Cardiac muscle cell (in vitro differentiated cells and primary cell): ENCODE data around the gene CTSF. TPM values are rescaled to one million over a fixed set of nuclear protein-coding genes. Genes with fewer than 3 reads are reported as not detected.
"Not testable (repeated sequence)": the region's sequence is repeated elsewhere in the genome, so short reads cannot be mapped to it uniquely, and the experiment has no call there.

Experiments used
- DNase-seq, 2 donors: peaks; one replicate each; pipeline versions ENCODE4 v3.0.0 to v3.0.0-alpha.2; 2010 to 2017; ENCODE audit warnings: low read depth in 1 of 2, low spot score in 1 of 2
- H3K27ac ChIP-seq: fragments of 200-600 bp; sonication (generic); 2 replicates; pipeline ENCODE4 v1.5.1; 2016
- H3K27me3 ChIP-seq: fragments of 200-600 bp; sonication (generic); 2 replicates; pipeline ENCODE4 v1.6.0; 2016; ENCODE audit warnings: control low read depth
- H3K36me3 ChIP-seq: fragments of 200-600 bp; sonication (generic); 2 replicates; pipeline ENCODE4 v1.5.1; 2016; ENCODE audit warnings: control low read depth
- H3K4me1 ChIP-seq: fragments of 200-600 bp; sonication (generic); 2 replicates; pipeline ENCODE4 v1.8.1; 2017; ENCODE audit warnings: low read depth, mild to moderate bottlenecking, mixed run types
- H3K4me3 ChIP-seq: fragments of 200-600 bp; sonication (generic); 2 replicates; pipeline ENCODE4 v1.5.1; 2016; ENCODE audit warnings: mild to moderate bottlenecking
- H3K9me3 ChIP-seq: fragments of 200-600 bp; sonication (generic); 2 replicates; pipeline ENCODE4 v1.5.1; 2017; ENCODE audit warnings: low read depth, mild to moderate bottlenecking, control low read depth
- polyA plus RNA-seq: library from polyadenylated mRNA; unstranded; fragments of >200 nt; fragmentation: Nextera tagmentation; extraction: Ambion mirVana; gene quantifications from 2 replicates; pipeline ENCODE4 v1.2.1, GENCODE V29; 2016
- total RNA-seq: library from RNA; depleted of rRNA; stranded (reverse); fragments of >200 nt; gene quantifications from 2 replicates; pipeline ENCODE4 v1.2.3, GENCODE V29; 2016
- TF ChIP-seq, protein P1 (sequence below): IDR thresholded peaks from 2 replicates; pipeline ENCODE4 v1.5.1; 2012; ENCODE audit warnings: low read depth, mild to moderate bottlenecking, low read length

Gene CTSF
- total and polyA plus RNA-seq, 2 experiments from 2014 or later, result 15.2 to 51.0 TPM

DNA sequence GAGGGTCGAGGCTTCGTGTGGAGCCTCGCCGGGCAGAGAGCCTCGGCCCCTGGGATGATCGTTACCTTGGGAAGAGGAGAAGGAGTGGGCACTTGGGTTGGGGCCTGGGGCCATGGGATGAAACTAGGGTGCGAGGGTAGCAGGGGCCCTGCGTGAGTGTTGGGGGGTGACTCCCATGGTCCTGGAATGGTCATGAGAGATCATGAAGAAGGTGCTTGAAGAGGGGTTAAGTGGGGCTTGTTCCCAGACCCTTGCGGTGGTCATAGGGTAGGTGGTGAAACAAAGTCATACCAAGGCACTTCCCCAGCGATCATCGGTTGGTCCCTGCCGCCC, 24.9 kb upstream of the CTSF start:
- H3K4me1 ChIP-seq, result peaks cover 7% of the 10 kb centered on the region
- H3K4me3 ChIP-seq, result peak overlapping the region; percentile 57
- no peaks in the 10 kb centered on the region for H3K27me3 ChIP-seq
- peak overlapping the region; percentile 72 for H3K27ac ChIP-seq
- peak in 1 of 2 donors; percentile 2 for DNase-seq
- no peaks in the 10 kb centered on the region for H3K36me3 ChIP-seq
- TF ChIP-seq, protein P1, sequence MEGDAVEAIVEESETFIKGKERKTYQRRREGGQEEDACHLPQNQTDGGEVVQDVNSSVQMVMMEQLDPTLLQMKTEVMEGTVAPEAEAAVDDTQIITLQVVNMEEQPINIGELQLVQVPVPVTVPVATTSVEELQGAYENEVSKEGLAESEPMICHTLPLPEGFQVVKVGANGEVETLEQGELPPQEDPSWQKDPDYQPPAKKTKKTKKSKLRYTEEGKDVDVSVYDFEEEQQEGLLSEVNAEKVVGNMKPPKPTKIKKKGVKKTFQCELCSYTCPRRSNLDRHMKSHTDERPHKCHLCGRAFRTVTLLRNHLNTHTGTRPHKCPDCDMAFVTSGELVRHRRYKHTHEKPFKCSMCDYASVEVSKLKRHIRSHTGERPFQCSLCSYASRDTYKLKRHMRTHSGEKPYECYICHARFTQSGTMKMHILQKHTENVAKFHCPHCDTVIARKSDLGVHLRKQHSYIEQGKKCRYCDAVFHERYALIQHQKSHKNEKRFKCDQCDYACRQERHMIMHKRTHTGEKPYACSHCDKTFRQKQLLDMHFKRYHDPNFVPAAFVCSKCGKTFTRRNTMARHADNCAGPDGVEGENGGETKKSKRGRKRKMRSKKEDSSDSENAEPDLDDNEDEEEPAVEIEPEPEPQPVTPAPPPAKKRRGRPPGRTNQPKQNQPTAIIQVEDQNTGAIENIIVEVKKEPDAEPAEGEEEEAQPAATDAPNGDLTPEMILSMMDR, result no peak
- H3K9me3 ChIP-seq, result no peaks in the 10 kb centered on the region

DNA sequence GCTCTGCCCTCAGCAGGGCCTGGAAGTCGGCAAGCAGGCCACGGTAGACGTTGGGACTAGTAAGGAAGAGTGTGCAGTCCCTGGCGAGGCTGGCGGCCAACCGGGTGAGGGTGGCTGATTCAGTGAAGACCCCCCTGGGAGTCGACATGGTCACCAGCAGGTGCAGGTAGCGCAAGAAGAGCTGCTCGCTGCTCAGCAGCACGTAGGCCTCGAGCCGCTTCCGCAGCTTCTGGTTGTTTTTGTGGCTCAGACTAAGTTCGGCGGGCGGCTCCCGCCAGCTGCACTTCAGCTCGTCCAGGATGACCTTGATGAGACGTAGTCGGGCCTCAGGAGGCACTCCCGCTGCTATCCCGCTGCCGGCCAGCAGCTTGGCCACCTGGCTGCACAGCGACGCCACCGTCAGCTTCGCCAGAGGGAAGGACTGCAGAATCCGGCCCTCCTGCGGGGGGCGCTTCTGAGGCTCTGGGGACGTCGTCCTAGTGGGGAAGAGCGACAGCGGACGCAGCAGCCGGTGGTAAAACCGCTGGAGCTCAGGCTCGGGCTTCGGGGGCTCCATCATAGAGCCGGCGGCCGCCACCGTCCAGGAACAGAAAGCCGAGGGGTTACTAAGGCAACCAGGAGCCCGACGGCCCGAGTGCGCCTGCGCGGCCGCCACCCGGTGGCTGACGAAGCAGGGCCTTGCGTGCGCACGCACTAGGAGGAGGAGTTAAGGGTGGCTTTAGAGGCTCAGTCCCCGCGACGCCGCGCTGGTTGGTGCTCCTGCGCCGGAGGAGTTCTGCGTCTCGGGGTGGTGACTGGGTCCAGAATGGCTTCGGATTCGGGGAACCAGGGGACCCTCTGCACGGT, 24.3 kb upstream of the CTSF start, which contains the start of the genes CCDC87 and CCS:
TSS of gene CCDC87 (minus strand) at position 607 of the 846 bp plus-strand sequence. CDS start at position 559, 48 bp downstream.
TSS of gene CCS (plus strand) at position 729 of the 846 bp plus-strand sequence. CDS start at position 806, 77 bp downstream.
- TF ChIP-seq, protein P1, result peak; percentile 65
- H3K27ac ChIP-seq, result peak within 1 kb of the TSS; percentile 72
- DNase-seq, result peak; percentile 97

GRCh38 chr11:66591175-66591574, 22.8 kb upstream of the CTSF start:
- TF ChIP-seq, protein P1, result no peak
- Histone ChIP-seq H3K27ac (no peak overlapping the region), H3K36me3 (no peaks in the 10 kb centered on the region), H3K27me3 (no peaks in the 10 kb centered on the region), H3K4me3 (no peak overlapping the region), H3K9me3 (no peaks in the 10 kb centered on the region), H3K4me1 (peaks cover 7% of the 10 kb centered on the region)
- DNase-seq, result no peak

More for the DNA sequence above, 24.3 kb upstream of the CTSF start, which contains the start of the genes CCDC87 and CCS:
- Histone ChIP-seq H3K36me3 (no peaks in the 10 kb centered on the region), H3K4me1 (peaks cover 7% of the 10 kb centered on the region), H3K27me3 (no peaks in the 10 kb centered on the region), H3K9me3 (no peaks in the 10 kb centered on the region), H3K4me3 (peak within 1 kb of the TSS; percentile 57)

DNA sequence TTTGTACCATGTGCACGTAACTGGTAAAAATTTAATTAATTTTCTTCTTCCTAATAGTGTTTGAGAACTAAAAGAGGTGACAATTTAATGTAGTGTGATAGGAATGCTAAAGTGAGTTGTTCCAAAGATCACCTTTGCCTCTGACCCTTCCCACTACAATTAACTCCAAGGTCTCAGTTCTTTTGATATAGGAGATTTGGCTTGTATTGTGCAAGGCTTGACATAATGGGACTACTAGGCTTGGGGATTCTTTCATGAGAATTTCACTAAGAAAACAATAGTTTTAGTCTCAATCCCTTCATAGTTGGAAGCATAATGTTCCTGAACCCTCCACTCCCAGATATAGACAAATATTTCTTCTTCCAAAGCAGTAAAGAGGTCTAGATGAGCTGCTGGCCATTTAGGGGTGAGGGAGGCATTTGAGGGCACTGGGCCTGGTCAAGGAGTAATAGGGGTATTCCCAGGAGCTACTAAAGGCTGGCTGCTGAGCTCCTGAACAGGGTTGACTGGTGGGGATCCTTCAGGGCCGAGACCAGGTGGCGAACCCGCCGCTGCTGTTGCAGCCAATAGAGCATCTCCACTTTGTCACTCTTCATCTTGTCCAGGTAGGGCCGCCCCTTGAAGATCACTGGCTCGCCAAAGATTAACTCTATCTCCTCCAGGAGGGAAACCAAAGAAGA, 21.7 kb upstream of the CTSF start:
- no peak for DNase-seq
- Histone ChIP-seq H3K27me3 (no peaks in the 10 kb centered on the region), H3K4me3 (no peak overlapping the region), H3K4me1 (peaks cover 7% of the 10 kb centered on the region), H3K9me3 (no peaks in the 10 kb centered on the region), H3K36me3 (no peaks in the 10 kb centered on the region), H3K27ac (no peak overlapping the region)
- TF ChIP-seq, protein P1, result no peak

- not testable (repeated sequence) for H3K4me1 ChIP-seq, H3K36me3 ChIP-seq, DNase-seq
These were observed 20.9 kb upstream of the CTSF start for GRCh38 chr11:66589315-66589714.

DNA sequence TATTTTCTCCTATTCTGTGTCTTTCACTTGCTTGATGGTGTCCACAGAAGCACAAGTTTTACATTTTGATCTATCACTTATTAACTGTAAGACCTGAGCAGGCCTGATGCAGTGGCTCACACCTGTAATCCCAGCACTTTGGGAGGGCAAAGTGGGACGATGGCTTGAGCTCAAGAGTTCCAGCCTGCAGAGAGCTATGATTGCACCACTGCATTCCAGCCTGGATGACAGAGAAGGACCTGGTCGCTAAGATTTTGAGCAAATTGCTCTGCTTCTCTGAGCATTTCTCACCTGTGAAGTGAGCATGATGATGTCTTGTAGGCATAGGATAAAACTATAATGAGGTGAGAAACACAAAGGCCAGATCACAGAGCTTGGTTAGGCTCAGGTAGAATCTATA, 17.7 kb upstream of the CTSF start:
- TF ChIP-seq, protein P1, result no peak
- H3K4me1 ChIP-seq, result no peaks in the 10 kb centered on the region

More at GRCh38 chr11:66589315-66589714, 20.9 kb upstream of the CTSF start:
- H3K27me3 ChIP-seq, H3K27ac ChIP-seq, H3K4me3 ChIP-seq, H3K9me3 ChIP-seq: not testable (repeated sequence)

DNA sequence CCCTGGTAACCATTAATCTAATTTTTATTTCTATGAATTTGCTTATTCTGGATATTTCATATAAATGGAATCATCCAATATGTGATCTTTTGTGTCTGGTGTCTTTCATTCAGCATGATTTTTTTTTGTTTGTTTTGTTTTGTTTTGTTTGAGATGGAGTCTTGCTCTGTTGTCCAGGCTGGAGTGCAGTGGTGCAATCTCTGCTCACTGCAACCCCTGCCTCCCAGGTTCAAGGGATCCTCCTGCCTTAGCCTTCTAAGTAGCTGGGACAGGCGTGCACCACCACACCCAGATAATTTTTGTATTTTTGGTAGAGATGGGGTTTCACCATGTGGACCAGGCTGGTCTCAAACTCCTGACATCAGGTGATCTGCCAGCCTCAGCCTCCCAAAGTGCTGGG, 17.0 kb upstream of the CTSF start:
- H3K9me3 ChIP-seq, H3K4me3 ChIP-seq, H3K4me1 ChIP-seq, H3K27me3 ChIP-seq, H3K36me3 ChIP-seq, DNase-seq, H3K27ac ChIP-seq: not testable (repeated sequence)

More for the DNA sequence above, 17.7 kb upstream of the CTSF start:
- no peak for DNase-seq
- no peaks in the 10 kb centered on the region for H3K36me3 ChIP-seq
- no peak overlapping the region for H3K27ac ChIP-seq
- H3K27me3 ChIP-seq, result no peaks in the 10 kb centered on the region
- no peak overlapping the region for H3K4me3 ChIP-seq
- no peaks in the 10 kb centered on the region for H3K9me3 ChIP-seq

GRCh38 chr11:66582565-66583147, 14.2 kb upstream of the CTSF start:
- not testable (repeated sequence) for H3K4me3 ChIP-seq, H3K9me3 ChIP-seq, H3K27ac ChIP-seq, H3K4me1 ChIP-seq, DNase-seq, H3K27me3 ChIP-seq, H3K36me3 ChIP-seq
